HEK293 (cell line): ENCODE results near the gene MOB1A.

Experiments used
- CTCF ChIA-PET: fragments of 350-600 bp; formaldehyde crosslinking; extraction: SDS; loops from one replicate; lab custom pipeline; 2021; ENCODE audit warnings: antibody characterized with exemption; lab: Yijun Ruan, JAX
- POLR2A ChIA-PET: fragments of 300-600 bp; formaldehyde crosslinking; extraction: SDS; loops from one replicate; lab custom pipeline; 2020; ENCODE audit warnings: antibody characterized with exemption, inconsistent platforms; lab: Yijun Ruan, JAX
- H3K27ac ChIP-seq: fragments of 200-500 bp; sonication (Bioruptor generic); 2 replicates; pipeline ENCODE4 v1.5.1; 2014; ENCODE audit warnings: low read depth, low read length, control low read depth, inconsistent platforms; ENCODE audit errors: extremely low read depth
- H3K36me3 ChIP-seq, 2 experiments: fragments of 200-500 bp in 1 of 2; sonication (Bioruptor generic) in 1 of 2; 1 replicate in 1 of 2; 2 replicates in 1 of 2; pipeline ENCODE4 v1.5.1; 2014 to 2017; ENCODE audit warnings: inconsistent platforms in 2 of 2, low read length in 2 of 2; ENCODE audit not compliant: control insufficient read depth in 2 of 2, insufficient read depth in 1 of 2
- H3K4me1 ChIP-seq: fragments of 200-500 bp; sonication (Bioruptor generic); 2 replicates; pipeline ENCODE4 v1.5.1; 2014; ENCODE audit warnings: mild to moderate bottlenecking, low read length, inconsistent platforms; ENCODE audit not compliant: control insufficient read depth, insufficient read depth
- H3K4me3 ChIP-seq: 2 replicates; pipeline ENCODE4 v1.5.1; 2011; ENCODE audit warnings: low read depth, mild to moderate bottlenecking, control low read depth, low read length, moderate library complexity
- H3K9me3 ChIP-seq: fragments of 200-500 bp; sonication (Bioruptor generic); 2 replicates; pipeline ENCODE4 v1.5.1; 2014; ENCODE audit warnings: low read depth, low read length, inconsistent platforms; ENCODE audit not compliant: control insufficient read depth, insufficient read depth
- GLI2 ChIP-seq: fragments of 450-650 bp; formaldehyde crosslinking; IDR thresholded peaks from 2 replicates; pipeline ENCODE4; 2017; ENCODE audit warnings: missing biosample characterization, missing genetic modification characterization, low read depth, borderline replicate concordance
- KLF10 ChIP-seq: fragments of 450-650 bp; IDR thresholded peaks from 2 replicates; pipeline ENCODE4 v1.5.1; 2018; ENCODE audit warnings: missing biosample characterization, mild to moderate bottlenecking, missing genetic modification characterization
- ZFP37 ChIP-seq: fragments of 450-650 bp; formaldehyde crosslinking; IDR thresholded peaks from 2 replicates; pipeline ENCODE4 v1.5.1; 2016; ENCODE audit warnings: missing biosample characterization, missing genetic modification characterization
- ZNF175 ChIP-seq: fragments of 450-650 bp; formaldehyde crosslinking; IDR thresholded peaks from 2 replicates; pipeline ENCODE4 v1.5.1; 2016; ENCODE audit warnings: missing biosample characterization, missing genetic modification characterization
- ZNF292 ChIP-seq: fragments of 450-650 bp; formaldehyde crosslinking; IDR thresholded peaks from 2 replicates; pipeline ENCODE4 v1.5.1; 2016; ENCODE audit warnings: low read depth, missing biosample characterization, missing genetic modification characterization, borderline replicate concordance
- ZNF341 ChIP-seq: fragments of 450-650 bp; formaldehyde crosslinking; IDR thresholded peaks from 2 replicates; pipeline ENCODE4; 2016; ENCODE audit warnings: low read depth, missing biosample characterization, missing genetic modification characterization
- ZNF354C ChIP-seq: fragments of 450-650 bp; formaldehyde crosslinking; IDR thresholded peaks from 2 replicates; pipeline ENCODE4 v1.5.1; 2016; ENCODE audit warnings: missing biosample characterization, missing genetic modification characterization, low read depth, borderline replicate concordance
- ZNF391 ChIP-seq: fragments of 450-650 bp; formaldehyde crosslinking; IDR thresholded peaks from 2 replicates; pipeline ENCODE4 v1.5.1; 2016; ENCODE audit warnings: low read depth, missing biosample characterization, missing genetic modification characterization, borderline replicate concordance
- ZNF426 ChIP-seq: fragments of 450-650 bp; formaldehyde crosslinking; IDR thresholded peaks from 2 replicates; pipeline ENCODE4 v1.5.1; 2017; ENCODE audit warnings: missing biosample characterization, missing genetic modification characterization, mild to moderate bottlenecking, inconsistent platforms, moderate library complexity
- ZNF514 ChIP-seq: fragments of 450-650 bp; formaldehyde crosslinking; IDR thresholded peaks from 2 replicates; pipeline ENCODE4 v1.5.1; 2016; ENCODE audit warnings: missing biosample characterization, missing genetic modification characterization
- ZNF529 ChIP-seq: fragments of 450-650 bp; formaldehyde crosslinking; IDR thresholded peaks from 2 replicates; pipeline ENCODE4 v1.5.1; 2017; ENCODE audit warnings: missing genetic modification characterization, missing biosample characterization; ENCODE audit not compliant: insufficient replicate concordance
- ZNF768 ChIP-seq: fragments of 450-650 bp; formaldehyde crosslinking; IDR thresholded peaks from 2 replicates; pipeline ENCODE4 v1.5.1; 2018; ENCODE audit warnings: missing biosample characterization, mild to moderate bottlenecking, missing genetic modification characterization
- ZNF777 ChIP-seq: fragments of 450-650 bp; formaldehyde crosslinking; IDR thresholded peaks from 2 replicates; pipeline ENCODE4 v1.5.1; 2017; ENCODE audit warnings: missing biosample characterization, missing genetic modification characterization, borderline replicate concordance
- ZNF785 ChIP-seq: fragments of 450-650 bp; formaldehyde crosslinking; IDR thresholded peaks from 2 replicates; pipeline ENCODE4 v1.5.1; 2016; ENCODE audit warnings: missing biosample characterization, missing genetic modification characterization
- ZNF843 ChIP-seq: fragments of 450-650 bp; formaldehyde crosslinking; IDR thresholded peaks from 2 replicates; pipeline ENCODE4 v1.5.1; 2016; ENCODE audit warnings: missing biosample characterization, missing genetic modification characterization
- TF ChIP-seq, protein P1 (sequence below): fragments of 450-650 bp; formaldehyde crosslinking; IDR thresholded peaks from 2 replicates; pipeline ENCODE4 v1.5.1; 2016; ENCODE audit warnings: missing biosample characterization, missing genetic modification characterization
- TF ChIP-seq, protein P2 (sequence below): fragments of 450-650 bp; formaldehyde crosslinking; conservative IDR thresholded peaks from 2 replicates; pipeline ENCODE4 v1.5.1; 2016; ENCODE audit warnings: low read depth, missing biosample characterization, missing genetic modification characterization
- TF ChIP-seq, protein P3 (sequence below): fragments of 450-650 bp; formaldehyde crosslinking; IDR thresholded peaks from 2 replicates; pipeline ENCODE4 v1.5.0; 2017; ENCODE audit warnings: missing biosample characterization, missing genetic modification characterization, borderline replicate concordance
- TF ChIP-seq, protein P4 (sequence below): fragments of 450-650 bp; formaldehyde crosslinking; IDR thresholded peaks from 2 replicates; pipeline ENCODE4 v1.5.1; 2017; ENCODE audit warnings: missing biosample characterization, missing genetic modification characterization
- TF ChIP-seq, protein P5 (sequence below): fragments of 450-650 bp; formaldehyde crosslinking; IDR thresholded peaks from 2 replicates; pipeline ENCODE4 v1.5.1; 2017; ENCODE audit warnings: missing biosample characterization, mild to moderate bottlenecking, missing genetic modification characterization, moderate library complexity

Gene MOB1A

DNA sequence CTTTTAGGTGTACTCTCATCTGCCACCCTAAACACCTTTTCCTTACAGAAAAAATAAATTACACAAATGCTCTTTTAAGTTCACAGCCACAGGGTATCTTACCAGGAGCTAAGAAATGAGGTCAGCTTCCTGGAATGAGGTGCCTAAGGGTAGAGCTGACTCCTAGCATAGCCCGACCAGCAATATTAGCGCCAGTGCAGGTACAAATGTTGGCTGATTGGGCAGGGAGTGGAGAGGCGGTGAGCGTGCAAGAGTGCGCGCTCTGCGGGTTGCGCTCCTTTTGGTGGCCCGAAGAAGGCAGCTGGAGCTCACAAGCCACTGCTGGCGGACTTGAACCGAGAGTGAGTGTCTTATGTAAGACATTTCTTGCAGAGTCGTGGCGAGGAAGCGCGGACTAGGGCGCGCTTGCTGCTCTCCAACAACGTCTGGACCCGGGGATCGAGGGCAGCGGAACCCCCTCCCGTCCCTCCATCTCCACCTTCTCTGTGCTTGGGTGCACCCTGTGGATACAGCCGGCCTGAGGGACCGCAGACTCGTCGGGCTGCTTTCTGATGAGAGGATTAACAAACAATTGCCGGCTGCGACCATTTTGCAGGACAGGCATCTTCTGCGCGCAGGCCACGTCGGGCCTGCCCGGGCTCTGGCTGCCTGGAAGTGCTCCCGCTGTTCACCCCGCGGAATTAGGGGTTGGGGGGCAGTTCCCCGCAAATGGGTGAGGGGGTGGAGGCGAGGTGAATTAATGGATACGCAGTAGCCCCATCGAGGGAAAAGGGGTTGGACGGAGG, 48.3 kb downstream of the MOB1A start (continued):
- TF ChIP-seq, protein P1, sequence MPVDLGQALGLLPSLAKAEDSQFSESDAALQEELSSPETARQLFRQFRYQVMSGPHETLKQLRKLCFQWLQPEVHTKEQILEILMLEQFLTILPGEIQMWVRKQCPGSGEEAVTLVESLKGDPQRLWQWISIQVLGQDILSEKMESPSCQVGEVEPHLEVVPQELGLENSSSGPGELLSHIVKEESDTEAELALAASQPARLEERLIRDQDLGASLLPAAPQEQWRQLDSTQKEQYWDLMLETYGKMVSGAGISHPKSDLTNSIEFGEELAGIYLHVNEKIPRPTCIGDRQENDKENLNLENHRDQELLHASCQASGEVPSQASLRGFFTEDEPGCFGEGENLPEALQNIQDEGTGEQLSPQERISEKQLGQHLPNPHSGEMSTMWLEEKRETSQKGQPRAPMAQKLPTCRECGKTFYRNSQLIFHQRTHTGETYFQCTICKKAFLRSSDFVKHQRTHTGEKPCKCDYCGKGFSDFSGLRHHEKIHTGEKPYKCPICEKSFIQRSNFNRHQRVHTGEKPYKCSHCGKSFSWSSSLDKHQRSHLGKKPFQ (tag by site-specific recombination): no peak
- TF ChIP-seq KLF10 (tag by site-specific recombination) (no peak), ZNF514 (tag by site-specific recombination) (no peak), ZNF175 (tag by site-specific recombination) (no peak), ZNF391 (tag by site-specific recombination) (no peak), ZNF785 (tag by site-specific recombination) (no peak), GLI2 (tag by site-specific recombination) (no peak)
- TF ChIP-seq, protein P2, sequence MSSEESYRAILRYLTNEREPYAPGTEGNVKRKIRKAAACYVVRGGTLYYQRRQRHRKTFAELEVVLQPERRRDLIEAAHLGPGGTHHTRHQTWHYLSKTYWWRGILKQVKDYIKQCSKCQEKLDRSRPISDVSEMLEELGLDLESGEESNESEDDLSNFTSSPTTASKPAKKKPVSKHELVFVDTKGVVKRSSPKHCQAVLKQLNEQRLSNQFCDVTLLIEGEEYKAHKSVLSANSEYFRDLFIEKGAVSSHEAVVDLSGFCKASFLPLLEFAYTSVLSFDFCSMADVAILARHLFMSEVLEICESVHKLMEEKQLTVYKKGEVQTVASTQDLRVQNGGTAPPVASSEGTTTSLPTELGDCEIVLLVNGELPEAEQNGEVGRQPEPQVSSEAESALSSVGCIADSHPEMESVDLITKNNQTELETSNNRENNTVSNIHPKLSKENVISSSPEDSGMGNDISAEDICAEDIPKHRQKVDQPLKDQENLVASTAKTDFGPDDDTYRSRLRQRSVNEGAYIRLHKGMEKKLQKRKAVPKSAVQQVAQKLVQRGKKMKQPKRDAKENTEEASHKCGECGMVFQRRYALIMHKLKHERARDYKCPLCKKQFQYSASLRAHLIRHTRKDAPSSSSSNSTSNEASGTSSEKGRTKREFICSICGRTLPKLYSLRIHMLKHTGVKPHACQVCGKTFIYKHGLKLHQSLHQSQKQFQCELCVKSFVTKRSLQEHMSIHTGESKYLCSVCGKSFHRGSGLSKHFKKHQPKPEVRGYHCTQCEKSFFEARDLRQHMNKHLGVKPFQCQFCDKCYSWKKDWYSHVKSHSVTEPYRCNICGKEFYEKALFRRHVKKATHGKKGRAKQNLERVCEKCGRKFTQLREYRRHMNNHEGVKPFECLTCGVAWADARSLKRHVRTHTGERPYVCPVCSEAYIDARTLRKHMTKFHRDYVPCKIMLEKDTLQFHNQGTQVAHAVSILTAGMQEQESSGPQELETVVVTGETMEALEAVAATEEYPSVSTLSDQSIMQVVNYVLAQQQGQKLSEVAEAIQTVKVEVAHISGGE (tag by site-specific recombination): no peak
- TF ChIP-seq, protein P3, sequence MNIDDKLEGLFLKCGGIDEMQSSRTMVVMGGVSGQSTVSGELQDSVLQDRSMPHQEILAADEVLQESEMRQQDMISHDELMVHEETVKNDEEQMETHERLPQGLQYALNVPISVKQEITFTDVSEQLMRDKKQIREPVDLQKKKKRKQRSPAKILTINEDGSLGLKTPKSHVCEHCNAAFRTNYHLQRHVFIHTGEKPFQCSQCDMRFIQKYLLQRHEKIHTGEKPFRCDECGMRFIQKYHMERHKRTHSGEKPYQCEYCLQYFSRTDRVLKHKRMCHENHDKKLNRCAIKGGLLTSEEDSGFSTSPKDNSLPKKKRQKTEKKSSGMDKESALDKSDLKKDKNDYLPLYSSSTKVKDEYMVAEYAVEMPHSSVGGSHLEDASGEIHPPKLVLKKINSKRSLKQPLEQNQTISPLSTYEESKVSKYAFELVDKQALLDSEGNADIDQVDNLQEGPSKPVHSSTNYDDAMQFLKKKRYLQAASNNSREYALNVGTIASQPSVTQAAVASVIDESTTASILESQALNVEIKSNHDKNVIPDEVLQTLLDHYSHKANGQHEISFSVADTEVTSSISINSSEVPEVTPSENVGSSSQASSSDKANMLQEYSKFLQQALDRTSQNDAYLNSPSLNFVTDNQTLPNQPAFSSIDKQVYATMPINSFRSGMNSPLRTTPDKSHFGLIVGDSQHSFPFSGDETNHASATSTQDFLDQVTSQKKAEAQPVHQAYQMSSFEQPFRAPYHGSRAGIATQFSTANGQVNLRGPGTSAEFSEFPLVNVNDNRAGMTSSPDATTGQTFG (tag by site-specific recombination): no peak

DNA sequence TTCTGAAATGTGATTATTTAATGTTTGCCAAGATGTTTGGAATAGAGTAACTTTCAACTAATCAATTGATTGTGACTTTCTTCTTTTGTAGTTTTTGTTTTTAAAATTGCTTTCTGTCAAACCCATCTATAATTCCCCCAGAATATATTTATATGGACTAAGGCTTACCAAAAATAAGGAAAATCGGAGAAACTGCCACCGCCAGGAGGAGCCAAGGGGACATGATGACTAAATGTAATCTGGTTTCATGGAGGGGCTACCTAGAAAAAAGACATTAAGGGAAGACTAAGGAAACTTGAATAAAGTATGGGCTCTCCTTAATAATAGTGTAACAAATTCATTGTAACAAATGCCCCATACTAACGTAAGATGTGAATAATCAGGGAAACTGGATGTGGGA, 50.5 kb downstream of the MOB1A start:
- H3K9me3 ChIP-seq: no peaks in the 10 kb centered on the region
- CTCF ChIA-PET: interaction anchor here (0.7 kb wide), 1 partner anchor 133 kb away, joined by 4 read pairs; no protein-coding TSS in a partner anchor
- H3K4me1 ChIP-seq: no peaks in the 10 kb centered on the region
- POLR2A ChIA-PET: no interaction called here
- no peak overlapping the region for H3K27ac ChIP-seq
- H3K4me3 ChIP-seq: no peak overlapping the region
- peaks cover 0 to under 1% of the 10 kb centered on the region in 2 experiments; a peak in 1 of 3 replicates for H3K36me3 ChIP-seq
- TF ChIP-seq ZNF843 (tag by site-specific recombination): no peak
- no peak for TF ChIP-seq ZNF768
- TF ChIP-seq ZNF341 (tag by site-specific recombination): no peak
- no peak for TF ChIP-seq ZNF777 (tag by site-specific recombination)
- TF ChIP-seq ZNF354C: no peak
- TF ChIP-seq ZNF426 (tag by site-specific recombination): no peak
- TF ChIP-seq, protein P4, sequence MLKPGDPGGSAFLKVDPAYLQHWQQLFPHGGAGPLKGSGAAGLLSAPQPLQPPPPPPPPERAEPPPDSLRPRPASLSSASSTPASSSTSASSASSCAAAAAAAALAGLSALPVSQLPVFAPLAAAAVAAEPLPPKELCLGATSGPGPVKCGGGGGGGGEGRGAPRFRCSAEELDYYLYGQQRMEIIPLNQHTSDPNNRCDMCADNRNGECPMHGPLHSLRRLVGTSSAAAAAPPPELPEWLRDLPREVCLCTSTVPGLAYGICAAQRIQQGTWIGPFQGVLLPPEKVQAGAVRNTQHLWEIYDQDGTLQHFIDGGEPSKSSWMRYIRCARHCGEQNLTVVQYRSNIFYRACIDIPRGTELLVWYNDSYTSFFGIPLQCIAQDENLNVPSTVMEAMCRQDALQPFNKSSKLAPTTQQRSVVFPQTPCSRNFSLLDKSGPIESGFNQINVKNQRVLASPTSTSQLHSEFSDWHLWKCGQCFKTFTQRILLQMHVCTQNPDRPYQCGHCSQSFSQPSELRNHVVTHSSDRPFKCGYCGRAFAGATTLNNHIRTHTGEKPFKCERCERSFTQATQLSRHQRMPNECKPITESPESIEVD (tag by site-specific recombination): no peak
- TF ChIP-seq, protein P5, sequence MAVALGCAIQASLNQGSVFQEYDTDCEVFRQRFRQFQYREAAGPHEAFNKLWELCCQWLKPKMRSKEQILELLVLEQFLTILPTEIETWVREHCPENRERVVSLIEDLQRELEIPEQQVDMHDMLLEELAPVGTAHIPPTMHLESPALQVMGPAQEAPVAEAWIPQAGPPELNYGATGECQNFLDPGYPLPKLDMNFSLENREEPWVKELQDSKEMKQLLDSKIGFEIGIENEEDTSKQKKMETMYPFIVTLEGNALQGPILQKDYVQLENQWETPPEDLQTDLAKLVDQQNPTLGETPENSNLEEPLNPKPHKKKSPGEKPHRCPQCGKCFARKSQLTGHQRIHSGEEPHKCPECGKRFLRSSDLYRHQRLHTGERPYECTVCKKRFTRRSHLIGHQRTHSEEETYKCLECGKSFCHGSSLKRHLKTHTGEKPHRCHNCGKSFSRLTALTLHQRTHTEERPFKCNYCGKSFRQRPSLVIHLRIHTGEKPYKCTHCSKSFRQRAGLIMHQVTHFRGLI (tag by site-specific recombination): no peak
- TF ChIP-seq ZFP37 (tag by site-specific recombination): no peak
- TF ChIP-seq ZNF292 (tag by site-specific recombination): no peak
- no peak for TF ChIP-seq ZNF529 (tag by site-specific recombination)
